Duodenal mucosa (tissue), 2 donors: ENCODE measurements around the gene TMED6.
"Not testable (repeated sequence)": the region's sequence is repeated elsewhere in the genome, so short reads cannot be mapped to it uniquely, and the experiment has no call there.

Experiments
- H3K27ac ChIP-seq: one replicate; pipeline ENCODE4 v1.7.0; 2013; ENCODE audit warnings: low read depth, low read length
- H3K27me3 ChIP-seq, 2 donors: one replicate each; pipeline ENCODE4 v1.7.0; 2013; ENCODE audit warnings: low read length in 2 of 2, control low read depth in 1 of 2; ENCODE audit not compliant: insufficient read depth in 2 of 2, control insufficient read depth in 1 of 2
- H3K36me3 ChIP-seq, 2 donors: one replicate each; pipeline ENCODE4 v1.7.0; 2013; ENCODE audit warnings: low read length in 2 of 2, control low read depth in 1 of 2; ENCODE audit not compliant: insufficient read depth in 2 of 2, control insufficient read depth in 1 of 2
- H3K4me1 ChIP-seq, 2 donors: one replicate each; pipeline ENCODE4 v1.7.0; 2013; ENCODE audit warnings: low read length in 2 of 2, control low read depth in 1 of 2; ENCODE audit not compliant: insufficient read depth in 2 of 2, control insufficient read depth in 1 of 2
- H3K4me3 ChIP-seq, 2 donors: one replicate each; pipeline ENCODE4 v1.7.0; 2013; ENCODE audit warnings: low read length in 2 of 2, low read depth in 1 of 2
- H3K9ac ChIP-seq, 2 donors: one replicate each; pipeline ENCODE4 v1.7.0; 2013; ENCODE audit warnings: low read length in 2 of 2, low read depth in 1 of 2
- H3K9me3 ChIP-seq, 2 donors: one replicate each; pipeline ENCODE4 v1.7.0; 2013; ENCODE audit warnings: low read length in 2 of 2, control low read depth in 1 of 2; ENCODE audit not compliant: control insufficient read depth in 1 of 2

The TMED6 gene

DNA sequence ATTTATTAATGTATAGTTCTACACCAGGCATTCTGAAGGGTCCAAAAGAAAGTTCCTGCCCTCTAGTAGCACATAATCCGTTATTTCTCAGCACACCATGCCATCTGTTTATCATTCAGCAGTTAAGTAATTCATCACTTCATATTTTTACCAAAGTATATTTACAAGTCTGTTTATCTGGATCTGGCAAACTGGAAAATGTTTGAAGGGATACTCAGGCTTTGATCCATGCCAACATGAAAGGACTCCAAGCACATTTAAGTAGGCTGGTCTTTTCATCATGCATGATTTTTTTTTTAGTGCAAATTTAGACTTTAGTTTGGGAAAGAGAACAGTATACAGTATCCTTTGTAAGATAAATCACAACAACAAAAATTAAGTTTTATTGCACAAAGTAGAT, 44.5 kb downstream of the TMED6 start:
- Histone ChIP-seq H3K9ac (no peak overlapping the region), H3K36me3 (peaks cover 0 to 3% of the 10 kb centered on the region in 2 donors), H3K27ac (no peak overlapping the region), H3K4me1 (peaks cover 6% of the 10 kb centered on the region in 2 donors), H3K9me3 (no peaks in the 10 kb centered on the region), H3K27me3 (no peaks in the 10 kb centered on the region), H3K4me3 (no peak overlapping the region)

DNA sequence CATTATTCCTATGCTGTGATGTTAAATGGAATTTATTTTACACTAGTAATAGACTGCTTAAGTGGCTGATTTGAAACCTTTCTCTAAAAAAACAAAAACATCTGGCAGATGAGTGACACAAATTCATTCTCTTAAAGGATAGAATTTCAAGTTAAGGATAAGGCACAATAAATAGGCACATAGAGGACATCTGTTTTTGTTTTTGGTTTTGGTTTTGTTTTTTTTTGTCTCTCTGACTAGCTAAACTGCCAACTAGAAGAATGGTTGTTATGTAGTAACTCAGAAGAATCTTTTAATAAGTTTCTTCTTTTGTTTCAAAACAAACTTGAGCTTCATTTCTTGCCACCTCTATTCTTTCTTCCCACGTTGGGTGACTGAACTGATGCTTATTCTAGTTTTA, 45.6 kb downstream of the TMED6 start:
- H3K27me3 ChIP-seq, result no peaks in the 10 kb centered on the region
- no peak overlapping the region for H3K4me3 ChIP-seq
- H3K9me3 ChIP-seq, result no peaks in the 10 kb centered on the region
- peaks cover 3 to 5% of the 10 kb centered on the region in 2 donors for H3K4me1 ChIP-seq
- no peak overlapping the region for H3K9ac ChIP-seq
- no peak overlapping the region for H3K27ac ChIP-seq
- peaks cover 0 to 7% of the 10 kb centered on the region in 2 donors for H3K36me3 ChIP-seq

DNA sequence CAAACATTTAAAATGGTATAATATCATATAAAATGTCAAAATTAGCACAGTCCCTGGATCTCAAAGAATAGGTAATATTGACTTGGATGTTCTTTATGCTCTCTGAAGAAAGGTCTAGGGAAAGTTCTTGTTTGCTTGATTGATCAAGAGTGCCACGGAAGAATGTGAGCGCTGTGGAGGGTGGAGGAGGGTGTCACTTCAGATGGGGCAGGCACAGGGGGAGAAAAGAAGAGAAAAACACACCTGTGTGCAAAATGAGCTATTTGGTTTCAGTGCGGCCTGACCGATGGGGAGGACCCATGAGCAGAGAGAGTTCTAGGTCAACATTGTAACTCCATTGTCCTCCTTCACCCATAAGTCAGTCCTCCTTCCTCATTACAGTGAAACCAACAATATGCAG, 49.3 kb downstream of the TMED6 start:
- Histone ChIP-seq H3K27ac (no peak overlapping the region), H3K36me3 (peaks cover 7 to 24% of the 10 kb centered on the region in 2 donors), H3K4me1 (no peaks in the 10 kb centered on the region), H3K9ac (no peak overlapping the region), H3K4me3 (no peak overlapping the region), H3K27me3 (no peaks in the 10 kb centered on the region), H3K9me3 (no peaks in the 10 kb centered on the region)

DNA sequence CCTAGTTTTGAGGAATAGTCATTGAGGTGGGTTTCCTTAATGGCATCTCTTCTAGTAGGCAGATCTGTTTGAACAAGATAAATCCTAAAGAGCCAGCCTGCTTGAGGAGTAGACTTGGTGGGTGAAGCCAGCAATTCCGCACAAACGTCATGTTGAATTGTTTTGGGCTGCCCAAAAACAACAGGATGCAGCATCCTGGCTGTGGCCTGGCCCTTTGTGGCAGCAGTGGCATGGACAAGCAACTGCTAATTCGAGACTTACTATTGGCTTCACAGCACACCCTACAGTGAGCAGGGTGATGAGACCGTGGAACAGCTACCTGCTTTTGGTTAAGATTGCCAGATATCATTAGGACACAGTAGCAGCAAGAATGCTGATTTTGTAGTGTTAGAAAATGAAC, 49.7 kb downstream of the TMED6 start:
- Histone ChIP-seq H3K36me3 (peaks cover 7 to 24% of the 10 kb centered on the region in 2 donors), H3K4me3 (no peak overlapping the region), H3K9me3 (no peaks in the 10 kb centered on the region), H3K4me1 (no peaks in the 10 kb centered on the region), H3K27me3 (no peaks in the 10 kb centered on the region), H3K9ac (no peak overlapping the region), H3K27ac (no peak overlapping the region)

DNA sequence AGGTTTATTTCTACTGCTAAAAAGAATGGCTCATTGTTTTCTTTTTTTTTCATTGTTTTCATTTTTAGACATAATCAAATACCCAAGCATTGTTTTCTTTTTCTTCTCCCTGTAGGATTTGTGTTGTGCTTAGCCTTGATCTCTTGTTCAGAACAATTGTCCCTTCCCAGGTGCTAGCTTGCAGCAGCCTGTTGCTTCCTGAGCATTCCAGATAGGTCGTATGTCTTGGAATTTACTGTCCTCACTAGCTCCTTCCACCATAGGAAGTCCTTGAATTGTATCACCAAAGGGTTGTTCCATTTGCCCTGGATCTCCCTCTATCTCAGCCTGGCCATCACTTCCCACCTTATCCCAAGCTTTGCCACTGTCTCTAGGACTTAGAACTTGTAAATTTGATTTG, 50.4 kb downstream of the TMED6 start:
- H3K4me1 ChIP-seq, result no peaks in the 10 kb centered on the region
- no peak overlapping the region for H3K9ac ChIP-seq
- H3K27me3 ChIP-seq, result no peaks in the 10 kb centered on the region
- peaks cover 7 to 24% of the 10 kb centered on the region in 2 donors for H3K36me3 ChIP-seq
- no peak overlapping the region for H3K4me3 ChIP-seq
- no peak overlapping the region for H3K27ac ChIP-seq
- no peaks in the 10 kb centered on the region for H3K9me3 ChIP-seq

DNA sequence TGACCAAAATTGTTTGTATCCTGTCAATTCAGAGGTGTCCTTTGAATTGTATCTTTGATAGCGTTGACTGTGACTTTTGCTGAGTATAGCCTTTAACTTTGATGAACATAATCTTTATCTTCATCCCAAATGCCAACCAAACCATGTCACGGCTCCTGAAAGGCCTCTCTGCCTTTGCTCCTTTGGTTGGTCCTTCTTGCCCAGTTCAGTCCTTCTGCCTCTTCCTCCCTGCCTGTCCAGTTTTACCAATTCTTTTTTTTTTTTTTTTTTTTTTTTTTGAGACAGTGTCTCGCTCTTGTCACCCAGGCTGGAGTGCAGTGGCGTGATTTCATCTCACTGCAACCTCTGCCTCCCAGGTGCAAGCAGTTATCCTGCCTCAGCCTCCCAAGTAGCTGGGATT, 53.3 kb downstream of the TMED6 start:
- H3K27ac ChIP-seq, result no peak overlapping the region
- H3K27me3 ChIP-seq, result no peaks in the 10 kb centered on the region
- no peaks in the 10 kb centered on the region for H3K9me3 ChIP-seq
- no peak overlapping the region for H3K9ac ChIP-seq
- H3K4me1 ChIP-seq, result no peaks in the 10 kb centered on the region
- H3K36me3 ChIP-seq, result peaks cover 7 to 29% of the 10 kb centered on the region in 2 donors
- H3K4me3 ChIP-seq, result no peak overlapping the region

DNA sequence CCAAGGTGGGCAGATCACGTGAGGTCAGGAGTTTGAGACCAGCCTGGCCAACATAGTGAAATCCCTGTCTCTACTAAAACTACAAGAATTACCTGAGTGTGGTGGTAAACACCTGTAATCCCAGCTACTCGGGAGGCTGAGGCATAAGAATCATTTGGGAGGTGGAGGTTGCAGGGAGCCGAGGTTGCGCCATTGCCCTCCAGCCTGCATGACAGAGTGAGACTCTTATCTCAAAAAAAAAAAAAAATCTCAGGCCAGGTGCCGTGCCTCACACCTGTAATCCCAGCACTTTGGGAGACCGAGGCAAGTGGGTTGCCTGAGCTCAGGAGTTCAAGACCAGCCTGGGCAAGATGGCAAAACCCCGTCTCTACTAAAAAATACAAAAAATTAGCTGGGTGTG, 54.8 kb downstream of the TMED6 start:
- not testable (repeated sequence) for H3K4me3 ChIP-seq, H3K9me3 ChIP-seq, H3K27me3 ChIP-seq, H3K9ac ChIP-seq, H3K27ac ChIP-seq, H3K4me1 ChIP-seq
- H3K36me3 ChIP-seq, result peaks cover 7 to 25% of the 10 kb centered on the region in 2 donors

DNA sequence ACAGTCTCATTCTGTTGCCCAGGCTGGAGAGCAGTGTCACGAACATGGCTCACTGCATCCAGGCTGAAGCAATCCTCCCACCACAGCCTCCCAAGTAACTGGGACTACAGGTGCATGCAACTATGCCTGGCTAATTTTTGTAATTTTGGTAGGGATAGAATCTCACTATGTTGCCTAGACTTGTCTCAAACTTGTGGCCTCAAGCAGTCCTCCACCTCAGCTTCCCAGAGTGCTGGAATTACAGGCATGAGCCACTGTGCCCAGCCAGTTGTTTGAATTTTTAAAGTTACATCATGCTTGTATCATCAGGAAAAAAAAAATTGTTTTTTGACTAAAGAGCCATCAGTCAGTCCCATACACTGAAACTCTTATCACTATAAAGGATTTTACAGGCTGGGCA, 57.5 kb downstream of the TMED6 start:
- no peaks in the 10 kb centered on the region for H3K4me1 ChIP-seq
- no peak overlapping the region for H3K4me3 ChIP-seq
- no peak overlapping the region for H3K9ac ChIP-seq
- H3K9me3 ChIP-seq, result no peaks in the 10 kb centered on the region
- peaks cover 0 to 8% of the 10 kb centered on the region in 2 donors for H3K36me3 ChIP-seq
- no peak overlapping the region for H3K27ac ChIP-seq
- H3K27me3 ChIP-seq, result no peaks in the 10 kb centered on the region

DNA sequence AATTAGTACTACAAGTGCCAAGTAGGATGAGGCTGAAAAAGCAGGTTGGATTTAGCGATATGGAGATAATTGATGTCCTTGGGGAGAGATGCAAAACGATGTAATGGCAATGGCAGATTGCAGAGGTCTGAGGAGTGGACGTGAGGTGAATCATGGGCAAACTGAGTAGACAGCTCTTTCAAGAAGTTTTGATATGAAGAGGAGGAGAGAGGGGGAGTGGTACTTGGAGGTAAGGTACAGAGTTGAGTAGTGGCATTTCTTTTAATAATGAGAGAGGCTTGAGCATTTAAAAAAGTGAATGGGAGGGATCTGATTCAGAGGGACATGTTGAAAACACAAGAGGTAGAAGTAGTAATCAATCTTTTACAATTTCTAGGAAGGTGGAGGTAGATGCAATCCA, 58.2 kb downstream of the TMED6 start:
- H3K36me3 ChIP-seq, result peaks cover 0 to 8% of the 10 kb centered on the region in 2 donors
- no peak overlapping the region for H3K27ac ChIP-seq
- no peak overlapping the region for H3K9ac ChIP-seq
- H3K4me1 ChIP-seq, result no peaks in the 10 kb centered on the region
- no peaks in the 10 kb centered on the region for H3K27me3 ChIP-seq
- H3K4me3 ChIP-seq, result no peak overlapping the region
- H3K9me3 ChIP-seq, result no peaks in the 10 kb centered on the region
